HK-2 (cell line): ENCODE results near the gene CALM1.
A peak's percentile ranks its signal among the peaks of the same experiment; 100 is the strongest.

Source experiments
- DNase-seq: peaks from one replicate; pipeline ENCODE4 v3.0.0-alpha.2; 2018; ENCODE audit not compliant: unreplicated experiment

The CALM1 gene

GRCh38 chr14:90408713-90409112, 11.9 kb downstream of the CALM1 start:
- DNase-seq = no peak

- peak; percentile 82 for DNase-seq
These were observed 12.4 kb downstream of the CALM1 start for GRCh38 chr14:90409209-90409730.

- no peak for DNase-seq
These were observed 15.2 kb downstream of the CALM1 start for GRCh38 chr14:90412058-90412457.

GRCh38 chr14:90416720-90417119, 19.9 kb downstream of the CALM1 start:
- DNase-seq = no peak

GRCh38 chr14:90418053-90418452, 21.2 kb downstream of the CALM1 start:
- no peak for DNase-seq

GRCh38 chr14:90419200-90419599, 22.4 kb downstream of the CALM1 start:
- peak; percentile 95 for DNase-seq

- DNase-seq = no peak
These were observed 24.3 kb downstream of the CALM1 start for GRCh38 chr14:90421001-90421631.

- no peak for DNase-seq
These were observed 24.8 kb downstream of the CALM1 start for GRCh38 chr14:90421632-90422020.

- no peak for DNase-seq
These were observed 26.3 kb downstream of the CALM1 start for GRCh38 chr14:90423166-90423565.

GRCh38 chr14:90424075-90424474, 27.2 kb downstream of the CALM1 start:
- DNase-seq = no peak

GRCh38 chr14:90424686-90425372, 28.0 kb downstream of the CALM1 start:
- DNase-seq = no peak

GRCh38 chr14:90425373-90425879, 28.6 kb downstream of the CALM1 start:
- no peak for DNase-seq

- no peak for DNase-seq
These were observed 29.3 kb downstream of the CALM1 start for GRCh38 chr14:90426031-90426540.

- DNase-seq = no peak
These were observed 29.8 kb downstream of the CALM1 start for GRCh38 chr14:90426663-90427062.

GRCh38 chr14:90427848-90428426, 31.1 kb downstream of the CALM1 start:
- no peak for DNase-seq

GRCh38 chr14:90428676-90429075, 31.8 kb downstream of the CALM1 start:
- no peak for DNase-seq

GRCh38 chr14:90429236-90429635, 32.4 kb downstream of the CALM1 start:
- DNase-seq = no peak

- DNase-seq = no peak
These were observed 32.9 kb downstream of the CALM1 start for GRCh38 chr14:90429754-90430153.

- DNase-seq = no peak
These were observed 37.7 kb downstream of the CALM1 start for GRCh38 chr14:90434370-90435020.

GRCh38 chr14:90438841-90439240, 42.0 kb downstream of the CALM1 start:
- DNase-seq = no peak

GRCh38 chr14:90440021-90440451, 43.2 kb downstream of the CALM1 start:
- DNase-seq = no peak

- DNase-seq = no peak
These were observed 43.8 kb downstream of the CALM1 start for GRCh38 chr14:90440592-90440991.
